Neutrophil (primary cell): ENCODE results near the gene DLG5.

ENCODE experiments used
- H3K27ac ChIP-seq: fragments of 200-600 bp; sonication (generic); 2 replicates; pipeline ENCODE4 v1.5.1; 2016; ENCODE audit warnings: mild to moderate bottlenecking, moderate library complexity
- H3K27me3 ChIP-seq: fragments of 200-600 bp; sonication (generic); 2 replicates; pipeline ENCODE4 v1.6.0; 2016; ENCODE audit warnings: mild to moderate bottlenecking
- H3K36me3 ChIP-seq: fragments of 200-600 bp; sonication (generic); 2 replicates; pipeline ENCODE4 v1.5.1; 2017
- H3K4me1 ChIP-seq, 2 experiments: fragments of 200-600 bp in 1 of 2; sonication (generic) in 1 of 2; 1 replicate in 1 of 2; 2 replicates in 1 of 2; pipeline versions ENCODE4 v1.5.1 to v1.6.1; 2013 to 2016; ENCODE audit warnings: low read depth in 1 of 2, low read length in 1 of 2, mild to moderate bottlenecking in 1 of 2, moderate library complexity in 1 of 2; ENCODE audit not compliant: control insufficient read depth in 1 of 2, insufficient read depth in 1 of 2
- H3K4me3 ChIP-seq, 2 experiments: fragments of 200-600 bp in 1 of 2; sonication (generic) in 1 of 2; 1 replicate in 1 of 2; 2 replicates in 1 of 2; pipeline ENCODE4 v1.5.1; 2013 to 2016; ENCODE audit warnings: low read depth in 1 of 2, low read length in 1 of 2, mild to moderate bottlenecking in 1 of 2, moderate library complexity in 1 of 2
- H3K9me3 ChIP-seq: fragments of 200-600 bp; sonication (generic); 2 replicates; pipeline ENCODE4 v1.5.1; 2016
- CTCF ChIP-seq: fragments of 200-600 bp; sonication (generic); IDR thresholded peaks from 2 replicates; pipeline ENCODE4 v1.5.1; 2016; ENCODE audit warnings: antibody characterized with exemption

Gene DLG5

DNA sequence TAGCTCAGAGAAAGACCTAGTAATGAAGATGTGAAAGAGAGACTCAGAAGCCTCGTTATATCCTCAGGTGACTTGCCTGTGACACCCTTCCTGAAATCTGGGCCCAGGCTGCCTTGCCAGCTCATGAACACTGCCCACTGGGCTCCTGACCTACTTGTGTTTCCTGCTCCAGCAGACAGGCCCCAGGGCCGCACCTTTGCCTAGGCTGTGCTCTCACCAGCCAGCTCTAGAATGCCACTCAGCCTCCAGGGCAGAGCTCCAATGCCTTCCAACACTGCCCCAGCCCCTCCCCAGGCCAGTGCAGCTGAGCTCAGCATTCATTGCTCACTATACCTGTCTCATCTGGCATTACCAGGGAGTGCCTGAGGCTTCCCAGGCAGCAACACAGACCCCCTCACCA is 94.3 kb downstream of the DLG5 start:
- no peaks in the 10 kb centered on the region for H3K9me3 ChIP-seq
- H3K36me3 ChIP-seq: no peaks in the 10 kb centered on the region
- no peak overlapping the region for H3K4me3 ChIP-seq
- no peak for TF ChIP-seq CTCF
- no peak overlapping the region for H3K27ac ChIP-seq
- no peaks in the 10 kb centered on the region for H3K27me3 ChIP-seq
- peaks cover 11 to 14% of the 10 kb centered on the region in 2 experiments for H3K4me1 ChIP-seq

- H3K9me3 ChIP-seq: no peaks in the 10 kb centered on the region
- no peaks in the 10 kb centered on the region for H3K4me1 ChIP-seq
- no peak overlapping the region for H3K4me3 ChIP-seq
- no peaks in the 10 kb centered on the region for H3K27me3 ChIP-seq
- H3K36me3 ChIP-seq: no peaks in the 10 kb centered on the region
- TF ChIP-seq CTCF: no peak
- H3K27ac ChIP-seq: no peak overlapping the region
Observed at GRCh38 chr10:77829356-77829755, 97.2 kb downstream of the DLG5 start.

GRCh38 chr10:77828377-77828776 is 98.2 kb downstream of the DLG5 start:
- Histone ChIP-seq H3K27ac (no peak overlapping the region), H3K9me3 (no peaks in the 10 kb centered on the region), H3K27me3 (no peaks in the 10 kb centered on the region), H3K4me1 (no peaks in the 10 kb centered on the region), H3K4me3 (no peak overlapping the region), H3K36me3 (no peaks in the 10 kb centered on the region)
- no peak for TF ChIP-seq CTCF

GRCh38 chr10:77827366-77827765 is 99.2 kb downstream of the DLG5 start:
- H3K27me3 ChIP-seq: no peaks in the 10 kb centered on the region
- no peaks in the 10 kb centered on the region for H3K4me1 ChIP-seq
- H3K36me3 ChIP-seq: no peaks in the 10 kb centered on the region
- TF ChIP-seq CTCF: no peak
- H3K4me3 ChIP-seq: no peak overlapping the region
- no peak overlapping the region for H3K27ac ChIP-seq
- no peaks in the 10 kb centered on the region for H3K9me3 ChIP-seq

DNA sequence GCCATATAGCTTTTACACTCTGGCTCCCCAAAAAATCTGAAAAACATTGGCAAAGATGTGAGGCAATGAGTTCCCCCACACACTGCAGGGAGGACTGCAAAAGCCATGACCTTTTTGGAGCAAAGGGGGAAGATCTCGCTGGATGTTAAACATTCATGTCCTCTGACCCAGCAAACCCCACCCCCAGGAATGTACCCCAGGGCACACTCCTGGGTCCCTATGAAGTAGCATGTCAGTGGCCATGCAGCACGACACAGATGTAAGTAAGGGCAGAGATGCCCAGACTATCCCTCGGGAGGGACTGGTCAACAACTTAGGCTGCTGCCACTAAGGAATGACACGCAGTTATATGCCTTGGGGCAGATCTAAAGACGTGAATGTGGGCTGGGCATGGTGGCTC is 100.6 kb downstream of the DLG5 start:
- no peaks in the 10 kb centered on the region for H3K36me3 ChIP-seq
- H3K4me1 ChIP-seq: no peaks in the 10 kb centered on the region
- no peak for TF ChIP-seq CTCF
- no peaks in the 10 kb centered on the region for H3K9me3 ChIP-seq
- no peak overlapping the region for H3K27ac ChIP-seq
- no peaks in the 10 kb centered on the region for H3K27me3 ChIP-seq
- no peak overlapping the region for H3K4me3 ChIP-seq

DNA sequence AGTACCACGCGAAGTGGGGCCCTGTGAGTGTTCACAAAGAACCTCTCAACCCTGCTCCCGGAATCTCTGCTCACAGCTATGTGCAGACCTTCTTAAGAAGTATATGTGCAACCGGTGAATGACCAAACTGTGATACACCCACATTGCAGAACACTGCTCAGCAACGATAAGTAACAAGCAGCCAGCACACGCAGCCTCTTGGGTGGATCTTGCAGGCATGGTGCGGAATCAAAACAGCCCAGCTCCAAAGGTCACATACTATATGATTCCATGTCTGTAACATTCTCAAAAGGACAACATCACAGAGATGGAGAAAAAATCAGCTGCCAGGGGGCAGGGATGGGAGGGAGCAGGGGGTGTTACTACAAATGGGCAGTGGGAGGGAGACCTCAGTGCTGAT is 101.6 kb downstream of the DLG5 start:
- no peaks in the 10 kb centered on the region for H3K27me3 ChIP-seq
- TF ChIP-seq CTCF: no peak

More for the DNA sequence above, 101.6 kb downstream of the DLG5 start:
- Histone ChIP-seq H3K4me3 (no peak overlapping the region), H3K4me1 (no peaks in the 10 kb centered on the region), H3K27ac (no peak overlapping the region), H3K9me3 (no peaks in the 10 kb centered on the region), H3K36me3 (no peaks in the 10 kb centered on the region)
